Upper lobe of left lung (tissue), 6 donors: ENCODE data around the gene GATA5. TPM values are rescaled to one million over a fixed set of nuclear protein-coding genes. Genes with fewer than 3 reads are reported as not detected.

Experiments
- ATAC-seq, 2 donors: fragments of 200-7000 bp; cut with Tn5 transposase; one replicate each; pipeline ENCODE4 v1.9.1; 2022; ENCODE audit warnings: mild to moderate bottlenecking in 2 of 2, moderate library complexity in 2 of 2; ENCODE audit not compliant: low FRiP score in 2 of 2
- DNase-seq, 2 donors: peaks; one replicate each; pipeline ENCODE4 v3.0.0-alpha.2; 2019 to 2020
- H3K27ac ChIP-seq, 4 donors: fragments of 200-600 bp; sonication (generic); one replicate each; pipeline ENCODE4 v1.5.1; 2016 to 2019
- H3K27me3 ChIP-seq, 4 donors: fragments of 200-600 bp; sonication (generic); one replicate each; pipeline ENCODE4 v1.5.1; 2017 to 2019
- H3K36me3 ChIP-seq, 4 donors: fragments of 200-600 bp; sonication (generic); one replicate each; pipeline ENCODE4 v1.5.1; 2016 to 2019
- H3K4me1 ChIP-seq, 4 donors: fragments of 200-600 bp; sonication (generic); one replicate each; pipeline ENCODE4 v1.5.1; 2018 to 2019
- H3K4me3 ChIP-seq, 4 donors: fragments of 200-600 bp; sonication (generic); one replicate each; pipeline ENCODE4 v1.5.1; 2017 to 2019; ENCODE audit warnings: mild to moderate bottlenecking in 2 of 4, moderate library complexity in 1 of 4
- H3K9me3 ChIP-seq, 4 donors: fragments of 200-600 bp; sonication (generic); one replicate each; pipeline ENCODE4 v1.5.1; 2018 to 2019
- CTCF ChIP-seq, 6 experiments: fragments of 450-650 bp in 4 of 6; fragments of 200-600 bp in 2 of 6; sonication (generic) in 2 of 6; IDR thresholded peaks; one replicate each; pipeline ENCODE4 v1.5.1; 2016 to 2019; ENCODE audit warnings: antibody characterized with exemption in 6 of 6
- EP300 ChIP-seq, 4 donors: sonication (generic); formaldehyde crosslinking; IDR thresholded peaks; one replicate each; pipeline ENCODE4 v1.5.1; 2017; ENCODE audit warnings: antibody characterized with exemption in 4 of 4, control low read depth in 2 of 4
- POLR2A ChIP-seq, 4 donors: fragments of 450-650 bp; IDR thresholded peaks; one replicate each; pipeline ENCODE4 v1.5.1; 2016 to 2017; ENCODE audit warnings: antibody characterized with exemption in 4 of 4, mild to moderate bottlenecking in 2 of 4
- POLR2AphosphoS5 ChIP-seq, 2 donors: sonication (generic); formaldehyde crosslinking; IDR thresholded peaks; one replicate each; pipeline ENCODE4 v1.5.1; 2017; ENCODE audit warnings: antibody characterized with exemption in 2 of 2
- WGBS, 2 donors: methylation state at CpG; one replicate each; pipeline ENCODE4 v1.1.5; 2017 to 2018; 5-methylcytosine and 5-hydroxymethylcytosine counted together
- total RNA-seq, 6 donors: library from RNA; depleted of rRNA in 4 of 6; stranded (reverse); fragments of >200 nt in 4 of 6; gene quantifications; one replicate each; pipeline versions ENCODE4 v1.1.0 to v1.2.1, GENCODE V29; 2016 to 2021
- donor health status: DM: no; HTN: no; CAD: no; lungs with moderate emphysema.
- donor health status: DM: no; HTN: yes; CAD: no; lungs with severe emphysema.

Gene GATA5
- total RNA-seq, 6 donors from 2014 or later: 0.98 to 10.5 (median 2.2) TPM

GRCh38 chr20:62481425-62482145, 5.8 kb upstream of the GATA5 start:
- Histone ChIP-seq H3K36me3 (no peaks in the 10 kb centered on the region), H3K4me3 (no peak overlapping the region), H3K9me3 (no peaks in the 10 kb centered on the region), H3K27me3 (peaks cover 0 to 46% (median 22%) of the 10 kb centered on the region in 4 donors), H3K4me1 (peaks cover 5 to 32% (median 19%) of the 10 kb centered on the region in 4 donors), H3K27ac (no peak overlapping the region)
- WGBS, 2 donors: 33 to 47% methylated on average over 8 to 29 of the region's 29 CpGs
- ATAC-seq (no peak), DNase-seq (peak in 1 of 2 donors; percentile 84)
- TF ChIP-seq POLR2A (IDR thresholded peaks at IDR 0.05) (no peak), EP300 (IDR thresholded peaks at IDR 0.05) (no peak), POLR2AphosphoS5 (IDR thresholded peaks at IDR 0.05) (no peak), CTCF (IDR thresholded peaks at IDR 0.05) (no peak)

- Histone ChIP-seq H3K36me3 (no peaks in the 10 kb centered on the region), H3K9me3 (no peaks in the 10 kb centered on the region), H3K27me3 (peaks cover 0 to 59% (median 30%) of the 10 kb centered on the region in 4 donors), H3K4me3 (no peak overlapping the region), H3K4me1 (peaks cover 14 to 39% (median 28%) of the 10 kb centered on the region in 4 donors), H3K27ac (no peak overlapping the region)
- 29 to 44% methylated on average over 1 to 8 of the region's 9 CpGs for WGBS, 2 donors
- DNase-seq (peak in 1 of 2 donors; percentile 47), ATAC-seq (no peak)
- TF ChIP-seq POLR2A (IDR thresholded peaks at IDR 0.05) (no peak), CTCF (IDR thresholded peaks at IDR 0.05) (no peak)
Observed at GRCh38 chr20:62480318-62480717, 4.5 kb upstream of the GATA5 start.

- Histone ChIP-seq H3K4me3 (no peak overlapping the region), H3K9me3 (no peaks in the 10 kb centered on the region), H3K36me3 (no peaks in the 10 kb centered on the region), H3K27me3 (peaks cover 0 to 65% (median 32%) of the 10 kb centered on the region in 4 donors), H3K4me1 (peaks cover 15 to 40% (median 26%) of the 10 kb centered on the region in 4 donors), H3K27ac (no peak overlapping the region)
- WGBS, 2 donors: 43 to 50% methylated on average over 4 to 5 of the region's 5 CpGs
- no peak for DNase-seq
- no peak for ATAC-seq
- no peak for TF ChIP-seq EP300 (IDR thresholded peaks at IDR 0.05)
- TF ChIP-seq CTCF (IDR thresholded peaks at IDR 0.05): no peak
- no peak for TF ChIP-seq POLR2A (IDR thresholded peaks at IDR 0.05)
- TF ChIP-seq POLR2AphosphoS5 (IDR thresholded peaks at IDR 0.05): no peak
Observed at GRCh38 chr20:62479656-62480055, 3.9 kb upstream of the GATA5 start.

GRCh38 chr20:62479156-62479555, 3.4 kb upstream of the GATA5 start:
- ATAC-seq: no peak
- no peaks in the 10 kb centered on the region for H3K9me3 ChIP-seq
- no peak overlapping the region for H3K4me3 ChIP-seq
- no peak for DNase-seq
- H3K27ac ChIP-seq: no peak overlapping the region
- WGBS, 2 donors: 53 to 77% methylated on average over 5 to 11 of the region's 12 CpGs
- no peaks in the 10 kb centered on the region for H3K36me3 ChIP-seq
- peaks cover 0 to 70% (median 33%) of the 10 kb centered on the region in 4 donors for H3K27me3 ChIP-seq
- no peak for TF ChIP-seq CTCF (IDR thresholded peaks at IDR 0.05)
- no peak for TF ChIP-seq POLR2AphosphoS5 (IDR thresholded peaks at IDR 0.05)
- no peak for TF ChIP-seq POLR2A (IDR thresholded peaks at IDR 0.05)
- TF ChIP-seq EP300 (IDR thresholded peaks at IDR 0.05): no peak
- peaks cover 15 to 45% (median 27%) of the 10 kb centered on the region in 4 donors for H3K4me1 ChIP-seq
